Hindlimb muscle (tissue), 1 donor: ENCODE results near the gene SCN1B. TPM values are rescaled to one million over a fixed set of nuclear protein-coding genes. Genes with fewer than 3 reads are reported as not detected.
"Not testable (repeated sequence)": the region's sequence is repeated elsewhere in the genome, so short reads cannot be mapped to it uniquely, and the experiment has no call there.

ENCODE experiments used
- DNase-seq: peaks from one replicate; pipeline ENCODE4 v3.0.0-alpha.2; 2013
- polyA plus RNA-seq: library from polyadenylated mRNA; unstranded; fragments of 120-200 nt; gene quantifications from one replicate; pipeline ENCODE4 v1.2.1, GENCODE V29; 2013; ENCODE audit not compliant: insufficient read length

SCN1B gene
- polyA plus RNA-seq, 1 donor: 7.2 TPM

GRCh38 chr19:35017507-35017906, 12.8 kb upstream of the SCN1B start:
- DNase-seq: no peak

- no peak for DNase-seq
These were observed 11.9 kb upstream of the SCN1B start for GRCh38 chr19:35018379-35018778.

DNA sequence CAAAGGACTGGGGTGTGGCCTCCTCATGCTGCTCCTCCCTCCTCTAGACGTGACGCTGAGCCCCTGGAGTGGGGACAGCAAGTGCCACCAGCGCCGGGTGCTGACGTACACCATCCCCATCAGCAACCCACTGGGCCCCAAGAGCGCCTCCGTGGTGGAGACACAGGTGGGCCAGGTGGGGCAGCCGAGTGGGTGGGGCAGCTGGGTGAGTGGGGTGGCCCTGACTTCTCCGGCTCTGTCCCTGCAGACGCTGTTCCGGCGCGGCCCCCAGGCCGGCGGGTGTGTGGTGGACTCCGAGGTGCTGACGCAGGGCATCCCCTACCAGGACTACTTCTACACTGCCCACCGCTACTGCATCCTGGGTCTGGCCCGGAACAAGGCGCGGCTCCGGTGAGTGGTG, 11.1 kb upstream of the SCN1B start:
- no peak for DNase-seq

GRCh38 chr19:35021016-35021415, 9.3 kb upstream of the SCN1B start:
- DNase-seq: no peak

GRCh38 chr19:35021596-35021995, 8.7 kb upstream of the SCN1B start:
- no peak for DNase-seq

DNA sequence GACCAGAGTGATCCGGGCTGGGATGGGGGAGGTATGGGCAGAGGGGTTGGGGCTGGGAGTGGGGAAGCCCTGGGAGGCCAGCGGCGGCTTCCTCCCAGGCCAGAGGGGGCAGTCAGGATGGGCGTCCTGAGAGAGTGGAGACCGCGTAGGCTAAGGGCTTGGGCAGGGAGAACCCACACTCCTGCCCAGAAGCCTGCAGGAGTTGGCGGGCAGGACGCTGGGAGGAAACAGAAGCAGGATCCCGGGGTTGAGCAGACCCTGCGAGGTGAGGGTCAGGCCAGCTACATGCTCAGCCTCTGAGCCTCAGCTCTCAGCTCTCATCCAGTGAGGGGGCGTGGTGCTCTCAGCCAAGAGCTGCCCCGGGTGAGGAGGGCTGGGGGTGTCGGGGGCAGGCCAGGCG, 7.8 kb upstream of the SCN1B start:
- no peak for DNase-seq

- no peak for DNase-seq
These were observed 6.8 kb upstream of the SCN1B start for GRCh38 chr19:35023428-35023827.

GRCh38 chr19:35024095-35024494, 6.2 kb upstream of the SCN1B start:
- no peak for DNase-seq

- no peak for DNase-seq
These were observed 4.3 kb upstream of the SCN1B start for GRCh38 chr19:35025969-35026368.

GRCh38 chr19:35026418-35026817, 3.9 kb upstream of the SCN1B start:
- no peak for DNase-seq

DNA sequence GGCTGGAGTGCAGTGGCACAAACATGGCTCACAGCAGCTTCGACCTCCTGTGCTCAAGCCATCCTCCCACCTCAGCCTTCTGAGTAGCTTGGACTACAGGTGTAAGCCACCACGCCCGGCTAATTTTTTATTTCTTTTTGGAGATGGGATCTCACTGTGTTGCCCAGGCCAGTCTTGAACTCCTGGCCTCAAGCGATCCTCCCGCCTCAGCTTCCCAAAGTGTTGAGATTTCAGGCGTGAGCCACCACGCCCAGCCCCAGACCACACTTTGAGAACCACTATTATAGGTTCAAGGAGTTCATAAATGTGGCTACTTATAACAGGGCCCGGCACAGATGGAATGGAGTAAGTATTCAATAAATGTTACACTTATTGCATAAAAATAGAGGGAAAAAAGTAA, 3.3 kb upstream of the SCN1B start:
- no peak for DNase-seq

GRCh38 chr19:35027851-35028599, 2.2 kb upstream of the SCN1B start:
- DNase-seq: no peak

- DNase-seq: not testable (repeated sequence)
These were observed 1.7 kb upstream of the SCN1B start for GRCh38 chr19:35028600-35028885.

DNA sequence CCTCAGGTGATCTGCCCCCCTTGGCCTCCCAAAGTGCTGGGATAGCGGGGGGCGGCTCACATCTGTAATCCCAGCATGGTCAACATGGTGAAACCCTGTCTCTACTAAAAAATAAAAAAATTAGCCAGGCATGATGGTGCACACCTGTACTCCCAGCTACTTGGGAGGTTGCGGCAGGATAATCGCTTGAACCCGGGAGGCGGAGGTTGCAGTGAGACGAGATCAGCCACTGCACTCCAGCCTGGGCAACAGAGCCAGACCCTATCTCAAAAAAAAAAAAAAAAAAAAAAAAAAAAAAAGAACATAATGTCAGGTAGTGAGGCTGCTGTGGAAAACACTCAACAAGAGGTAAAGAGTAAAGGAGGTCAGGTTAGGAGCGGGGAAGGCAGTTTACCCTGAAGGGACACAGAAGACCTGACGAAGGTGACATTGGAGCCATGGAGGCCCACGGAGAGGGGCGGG, 964 bp upstream of the SCN1B start:
- DNase-seq: not testable (repeated sequence)

- DNase-seq: no peak
These were observed 473 bp upstream of the SCN1B start for GRCh38 chr19:35029737-35030256.

DNA sequence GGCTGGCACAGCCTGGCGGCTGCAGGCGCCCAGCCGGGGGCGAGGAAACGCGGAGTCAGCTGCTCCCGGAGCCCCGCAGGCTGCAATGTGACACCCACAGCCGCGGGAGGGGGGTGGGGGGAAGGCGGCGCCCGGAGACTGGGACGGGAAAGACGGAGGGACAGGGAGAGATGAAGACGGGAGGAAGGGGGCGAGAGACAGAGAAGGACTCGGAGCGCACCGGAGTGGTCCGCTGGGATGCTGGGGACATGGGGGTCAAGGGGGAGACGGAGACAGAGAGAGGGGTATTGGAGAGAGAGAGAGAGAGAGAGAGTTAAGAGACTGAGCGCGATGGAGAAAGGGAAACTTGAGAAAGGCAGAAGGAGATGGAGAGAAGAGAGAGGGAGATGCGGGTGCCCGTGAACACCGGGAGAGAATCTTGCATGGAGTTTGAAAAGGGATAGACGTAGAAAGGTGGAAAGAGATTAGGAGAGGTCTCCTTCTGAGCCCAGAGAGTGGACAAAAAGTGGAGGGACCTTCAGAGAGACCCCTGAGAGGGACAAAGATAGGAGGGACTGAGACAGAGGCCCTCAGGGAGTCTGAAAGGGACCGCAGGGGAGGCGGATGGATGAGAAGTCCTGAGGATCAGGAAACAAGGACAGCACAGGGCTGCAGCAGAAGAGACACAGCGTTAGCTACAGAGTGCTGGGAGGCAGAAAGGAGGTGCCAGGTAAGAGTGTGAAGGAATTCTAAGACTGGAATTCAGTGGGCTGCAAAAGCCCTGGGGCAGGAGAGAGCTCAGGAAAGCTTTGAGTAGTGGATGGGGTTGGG, 1.0 kb downstream of the SCN1B start:
- no peak for DNase-seq

DNA sequence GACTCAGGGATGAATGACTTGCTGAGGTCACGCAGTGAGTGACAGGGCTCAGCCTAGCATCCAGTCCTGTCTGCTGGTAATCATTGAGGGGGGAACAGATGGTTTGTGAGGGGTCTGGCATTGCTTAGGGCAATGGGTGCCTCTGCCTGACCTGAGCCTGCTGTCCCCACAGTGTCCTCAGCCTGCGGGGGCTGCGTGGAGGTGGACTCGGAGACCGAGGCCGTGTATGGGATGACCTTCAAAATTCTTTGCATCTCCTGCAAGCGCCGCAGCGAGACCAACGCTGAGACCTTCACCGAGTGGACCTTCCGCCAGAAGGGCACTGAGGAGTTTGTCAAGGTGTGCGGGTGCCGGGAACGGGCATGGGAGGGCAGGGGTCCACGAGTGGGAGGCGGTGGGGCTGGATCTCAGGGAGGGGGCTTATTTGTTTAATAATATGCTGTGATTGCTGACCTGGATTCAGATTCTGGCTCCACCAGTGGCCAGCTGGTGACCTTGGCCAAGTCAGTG, 2.1 kb downstream of the SCN1B start:
- no peak for DNase-seq

DNA sequence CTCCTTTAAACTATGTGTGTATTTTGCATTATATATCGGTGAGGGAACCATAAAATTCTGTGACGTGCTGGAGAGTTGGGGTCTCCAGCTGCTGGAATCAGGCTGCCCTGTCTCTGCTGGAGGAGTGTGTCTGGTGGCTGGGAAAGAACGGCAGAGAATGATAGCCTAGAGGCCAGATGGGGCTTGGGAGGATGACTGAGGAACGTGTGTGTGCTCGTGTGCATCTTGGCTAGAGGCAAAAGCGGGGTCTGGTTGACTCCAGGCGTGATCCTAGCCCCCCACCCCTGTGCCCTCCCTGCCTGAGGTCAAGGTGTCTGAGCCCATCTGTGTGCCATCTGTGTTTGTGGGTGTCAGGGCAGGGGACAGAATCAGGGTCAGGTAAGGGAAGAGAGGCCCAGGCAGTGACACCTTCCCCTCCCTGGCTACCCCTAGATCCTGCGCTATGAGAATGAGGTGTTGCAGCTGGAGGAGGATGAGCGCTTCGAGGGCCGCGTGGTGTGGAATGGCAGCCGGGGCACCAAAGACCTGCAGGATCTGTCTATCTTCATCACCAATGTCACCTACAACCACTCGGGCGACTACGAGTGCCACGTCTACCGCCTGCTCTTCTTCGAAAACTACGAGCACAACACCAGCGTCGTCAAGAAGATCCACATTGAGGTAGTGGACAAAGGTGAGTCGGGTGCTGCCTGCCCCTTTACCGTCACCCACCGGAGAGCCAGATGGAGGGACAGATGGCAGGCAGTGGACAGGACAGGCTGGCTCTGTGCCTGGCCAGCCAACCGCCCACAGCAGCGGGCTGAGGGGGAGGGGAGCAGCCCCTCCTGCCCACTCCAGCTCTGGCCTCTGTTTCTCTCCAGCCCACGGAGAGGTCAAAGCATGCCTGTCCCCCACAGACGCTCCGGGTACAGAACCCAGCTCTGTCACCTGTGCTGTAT, 3.1 kb downstream of the SCN1B start:
- DNase-seq: no peak

DNA sequence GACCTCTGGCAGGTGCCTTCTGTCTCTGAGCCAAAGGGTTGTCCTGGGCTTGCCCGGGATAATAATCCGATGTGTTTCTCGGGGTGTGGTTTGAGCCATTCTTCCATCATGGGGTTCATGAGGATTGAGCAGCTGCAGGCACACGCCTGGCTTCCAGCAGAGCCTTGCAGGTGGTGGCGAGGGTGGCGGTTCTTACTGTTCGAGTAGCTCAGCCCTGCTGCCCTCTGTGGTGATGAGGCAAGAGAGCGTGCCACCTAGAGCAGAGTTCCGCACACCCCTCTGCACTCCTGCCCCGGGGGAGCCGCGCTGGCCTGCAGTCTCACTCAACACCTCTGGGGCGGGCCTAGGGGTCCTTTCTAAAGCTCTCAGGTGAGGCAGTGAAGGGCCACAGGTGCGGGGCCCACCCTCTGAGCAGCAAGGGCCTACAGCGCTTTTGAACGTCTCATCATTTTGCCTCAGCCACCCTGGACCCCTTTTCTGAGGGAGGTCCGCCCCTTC, 3.8 kb downstream of the SCN1B start:
- DNase-seq: no peak

GRCh38 chr19:35034588-35035382, 4.5 kb downstream of the SCN1B start:
- DNase-seq: no peak
